Stimulated activated CD8-positive, alpha-beta memory T cell treated with anti-CD3 and anti-CD28 coated beads, Interleukin-12 subunit alpha, Interleukin-12 subunit beta, amount 100 ng/mL, for 4 hours (primary cell): ENCODE measurements around the gene PSMD1.
"Not testable (repeated sequence)": the region's sequence is repeated elsewhere in the genome, so short reads cannot be mapped to it uniquely, and the experiment has no call there.

ENCODE experiments used
- DNase-seq: peaks from one replicate; pipeline ENCODE4 v3.0.0-alpha.2; 2020; ENCODE audit warnings: low read depth

Gene PSMD1

DNA sequence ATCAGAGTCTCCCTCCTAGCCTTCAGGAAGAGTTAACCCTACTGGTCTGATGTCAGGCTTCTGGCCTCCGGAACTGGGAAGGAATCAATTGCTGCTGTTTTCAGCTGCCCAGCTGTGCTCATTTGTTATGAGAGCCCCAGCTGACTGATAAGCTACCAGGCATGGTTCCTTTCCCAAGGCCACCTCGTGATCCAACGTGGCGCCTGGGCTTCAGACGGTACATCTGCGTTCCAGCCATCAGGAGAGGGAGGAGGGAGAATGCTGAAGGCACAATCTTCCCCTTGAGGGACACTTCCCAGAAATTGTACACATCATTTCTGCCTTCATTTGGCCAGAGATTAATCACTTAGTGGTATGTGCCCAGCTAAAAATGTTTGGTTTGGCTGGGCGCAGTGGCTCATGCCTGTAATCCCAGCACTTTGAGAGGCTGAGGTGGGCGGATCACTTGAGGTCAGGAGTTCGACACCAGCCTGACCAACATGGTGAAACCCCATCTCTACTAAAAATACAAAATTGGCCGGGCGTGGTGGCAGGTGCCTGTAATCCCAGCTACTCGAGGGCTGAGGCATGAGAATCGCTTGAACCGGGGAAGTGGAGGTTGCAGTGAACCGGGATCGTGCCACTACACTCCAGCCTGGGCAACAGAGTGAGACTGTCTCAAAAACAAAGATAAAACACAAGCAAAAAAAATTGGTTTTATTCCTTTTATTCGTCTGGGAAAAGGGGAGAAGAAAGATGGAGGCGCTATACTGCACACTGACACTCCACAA is 131.3 kb downstream of the PSMD1 start:
- no peak for DNase-seq

DNA sequence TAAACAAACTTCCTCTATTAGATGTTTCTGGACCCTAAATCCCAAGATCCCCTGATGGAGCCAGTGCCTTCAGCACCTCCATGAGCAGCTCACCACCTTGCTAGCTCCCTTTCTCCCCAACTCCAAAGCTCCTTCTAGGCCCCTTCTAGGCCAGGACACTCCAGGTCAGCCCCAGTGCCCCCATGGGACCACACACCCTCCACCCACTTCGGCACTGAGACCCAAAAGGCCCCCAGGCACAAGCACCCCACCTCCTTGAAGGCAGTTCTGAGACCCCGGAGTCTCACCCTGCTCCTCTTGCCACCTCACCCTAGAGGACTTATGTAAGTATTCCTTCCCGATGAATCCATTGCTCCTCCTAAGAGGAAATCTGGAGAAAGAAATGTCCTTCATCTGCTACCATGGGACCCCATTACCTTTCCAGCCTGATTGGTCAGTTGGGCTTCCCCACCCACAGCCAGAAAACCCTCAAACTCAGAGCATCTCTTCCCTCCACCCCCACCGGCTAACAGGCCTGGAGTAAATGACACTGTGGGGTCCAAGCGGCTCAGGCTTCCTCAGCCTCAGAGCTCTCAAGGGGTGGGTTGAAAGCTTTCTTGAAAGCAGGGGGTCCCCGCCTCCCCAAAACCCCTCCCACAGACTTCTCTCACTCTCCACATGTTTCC is 132.0 kb downstream of the PSMD1 start:
- no peak for DNase-seq

DNA sequence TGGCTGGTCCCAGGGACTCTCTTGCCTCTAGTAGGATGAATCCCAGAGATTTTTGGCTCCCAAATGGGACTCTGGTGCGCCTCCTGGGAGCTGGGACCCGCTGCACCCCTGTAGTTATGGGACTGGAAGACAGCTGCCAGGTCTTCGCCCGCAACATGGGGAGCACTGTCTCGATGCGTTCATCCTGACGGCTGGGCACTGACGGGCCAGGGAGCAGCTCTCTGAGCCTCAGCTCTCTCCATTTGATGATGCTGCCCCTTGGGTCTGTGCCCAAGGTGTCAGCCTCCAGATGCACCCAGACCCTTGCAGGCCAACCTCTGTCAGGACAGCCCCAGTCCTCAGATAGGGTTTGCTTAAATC is 132.5 kb downstream of the PSMD1 start:
- no peak for DNase-seq

DNA sequence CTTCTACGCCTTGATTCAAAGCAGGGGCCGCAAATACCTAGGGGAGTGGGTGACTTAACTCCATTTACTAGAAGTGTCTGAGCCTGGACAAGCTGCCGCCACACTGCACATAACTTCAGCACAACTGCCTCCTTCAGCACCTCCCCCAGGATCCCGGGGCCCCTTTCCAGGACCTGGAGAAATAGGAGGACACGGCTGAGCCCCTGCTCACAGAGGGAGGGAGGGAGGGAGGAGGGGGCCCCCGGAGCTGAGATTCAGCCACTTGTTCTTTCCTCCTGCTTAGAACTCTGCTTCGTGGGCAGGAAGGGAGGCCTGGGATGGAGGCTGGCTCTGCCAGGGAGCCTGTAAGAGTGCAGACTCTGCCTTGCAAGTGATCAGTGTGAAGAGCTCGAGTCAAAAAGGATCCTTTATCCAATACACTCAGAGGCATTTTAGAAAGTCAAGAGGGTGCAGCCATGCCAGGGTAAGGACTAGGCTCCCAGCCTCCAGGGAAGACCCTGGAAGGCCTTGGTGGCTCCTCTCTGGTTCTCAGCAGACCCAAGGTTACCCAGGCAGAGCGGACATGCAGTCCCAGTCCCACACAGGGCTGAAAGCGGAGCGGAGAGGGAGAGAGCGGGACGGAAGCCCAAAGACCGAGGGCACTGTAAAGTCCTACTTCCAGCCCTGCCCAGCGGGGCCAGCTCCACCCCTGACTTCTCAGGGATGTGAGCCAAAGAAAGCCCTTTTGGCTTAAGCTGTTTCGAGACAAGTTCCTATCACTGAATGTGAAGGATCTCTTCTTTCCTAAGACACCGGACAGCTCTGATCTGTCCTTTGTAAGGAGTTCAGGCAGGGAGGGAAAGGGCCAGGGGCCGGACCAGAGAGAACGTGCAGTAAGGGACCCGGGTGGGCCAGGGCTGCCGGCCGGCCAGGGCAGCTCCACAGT is 133.2 kb downstream of the PSMD1 start:
- DNase-seq, result no peak

DNA sequence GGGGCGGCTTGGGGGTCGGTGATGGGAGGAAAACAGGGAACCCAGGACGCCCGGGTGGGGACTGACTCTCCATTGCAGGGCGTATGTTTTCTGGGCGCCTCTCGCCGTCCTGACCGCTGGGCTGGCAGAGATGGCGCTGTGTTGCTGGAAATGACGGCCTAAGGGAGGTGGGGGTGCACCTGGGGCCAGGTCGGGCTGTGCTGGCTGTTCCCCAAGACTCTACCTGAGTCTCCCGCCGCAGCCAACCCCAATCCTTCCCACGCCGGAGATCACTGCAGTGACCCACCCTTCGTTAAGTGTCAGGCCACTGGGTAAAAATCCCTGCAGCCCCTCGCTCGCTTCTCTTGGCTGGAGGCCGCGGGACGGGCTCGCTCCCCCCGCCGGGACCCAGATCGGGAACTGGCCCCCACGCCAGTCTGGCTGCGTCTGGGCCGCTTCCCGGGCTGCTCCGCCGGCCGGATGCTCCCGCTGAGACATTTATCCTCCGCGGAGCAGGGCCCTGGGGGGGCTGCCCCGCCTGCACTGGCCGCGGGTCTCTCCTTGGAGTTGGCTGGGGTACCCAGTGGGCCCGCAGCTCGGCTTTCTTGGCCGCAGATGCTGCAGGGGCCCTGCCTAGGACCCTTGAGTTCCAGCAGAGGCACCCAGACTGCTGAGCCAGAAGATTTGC is 134.0 kb downstream of the PSMD1 start:
- no peak for DNase-seq

GRCh38 chr2:231191896-231192872 is 135.5 kb downstream of the PSMD1 start:
- DNase-seq, result no peak

GRCh38 chr2:231193216-231193615 is 136.5 kb downstream of the PSMD1 start:
- no peak for DNase-seq

DNA sequence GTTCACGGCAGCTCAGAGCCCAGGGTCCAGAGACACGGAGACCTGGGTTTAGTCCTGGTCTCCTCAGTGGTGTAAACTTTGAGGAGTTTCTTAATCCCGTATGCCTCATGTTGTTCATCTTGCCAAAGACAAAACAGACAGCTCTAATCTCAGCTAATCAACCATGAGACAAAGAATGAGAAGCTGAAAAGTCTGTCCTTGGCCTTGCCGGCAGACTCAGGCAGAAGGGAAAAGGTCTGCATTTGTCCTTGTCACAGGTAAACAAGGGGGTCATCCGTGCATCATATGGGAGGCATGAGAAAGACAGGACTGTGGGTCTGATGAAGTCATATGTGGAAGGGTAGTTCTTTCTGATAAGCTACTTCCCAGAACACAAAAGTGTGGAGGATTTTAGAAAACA is 139.9 kb downstream of the PSMD1 start:
- no peak for DNase-seq

DNA sequence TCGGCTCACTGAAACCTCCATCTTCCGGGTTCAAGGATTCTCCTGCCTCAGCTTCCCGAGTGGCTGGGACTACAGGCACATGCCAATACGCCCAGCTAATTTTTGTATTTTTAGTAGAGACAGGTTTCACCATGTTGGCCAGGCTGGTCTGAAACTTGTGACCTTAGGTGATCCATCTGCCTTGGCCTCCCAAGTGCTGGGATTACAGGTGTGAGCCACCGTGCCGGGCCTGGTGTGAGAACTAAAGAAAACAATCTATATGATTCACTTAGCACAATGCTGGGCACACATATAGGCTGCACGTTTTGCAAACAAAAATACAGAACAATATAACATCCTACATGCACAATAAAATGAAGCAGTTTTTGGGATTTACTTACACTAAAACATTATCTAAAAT is 140.5 kb downstream of the PSMD1 start:
- not testable (repeated sequence) for DNase-seq

DNA sequence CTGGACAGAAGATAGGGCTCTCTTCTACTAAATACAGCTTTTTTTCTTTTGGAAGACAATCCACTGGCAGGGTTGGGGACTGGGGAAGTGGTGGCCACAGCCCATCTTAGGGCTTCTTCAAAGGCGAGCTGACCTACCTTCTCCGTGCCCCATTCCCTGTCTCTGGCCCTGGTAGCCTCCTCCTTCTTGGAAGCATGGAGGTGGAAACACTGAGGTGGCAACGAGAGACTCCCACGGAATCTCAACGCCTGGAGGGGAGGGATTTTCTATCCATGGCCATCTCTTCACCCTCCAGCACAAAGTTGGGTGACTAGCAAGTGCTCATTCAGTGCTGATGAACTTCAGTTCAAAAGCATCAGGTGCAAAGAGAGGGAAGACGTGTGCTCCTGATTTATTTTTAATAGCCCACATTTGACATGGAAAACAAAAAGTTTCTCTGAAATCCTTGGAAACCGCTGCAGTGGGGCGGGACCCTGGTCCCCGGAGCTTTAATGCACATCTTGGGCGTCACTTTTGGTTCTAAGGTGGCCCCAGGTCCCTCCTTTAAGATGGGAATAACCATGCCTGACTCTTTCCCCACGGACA is 141.1 kb downstream of the PSMD1 start:
- DNase-seq, result no peak

DNA sequence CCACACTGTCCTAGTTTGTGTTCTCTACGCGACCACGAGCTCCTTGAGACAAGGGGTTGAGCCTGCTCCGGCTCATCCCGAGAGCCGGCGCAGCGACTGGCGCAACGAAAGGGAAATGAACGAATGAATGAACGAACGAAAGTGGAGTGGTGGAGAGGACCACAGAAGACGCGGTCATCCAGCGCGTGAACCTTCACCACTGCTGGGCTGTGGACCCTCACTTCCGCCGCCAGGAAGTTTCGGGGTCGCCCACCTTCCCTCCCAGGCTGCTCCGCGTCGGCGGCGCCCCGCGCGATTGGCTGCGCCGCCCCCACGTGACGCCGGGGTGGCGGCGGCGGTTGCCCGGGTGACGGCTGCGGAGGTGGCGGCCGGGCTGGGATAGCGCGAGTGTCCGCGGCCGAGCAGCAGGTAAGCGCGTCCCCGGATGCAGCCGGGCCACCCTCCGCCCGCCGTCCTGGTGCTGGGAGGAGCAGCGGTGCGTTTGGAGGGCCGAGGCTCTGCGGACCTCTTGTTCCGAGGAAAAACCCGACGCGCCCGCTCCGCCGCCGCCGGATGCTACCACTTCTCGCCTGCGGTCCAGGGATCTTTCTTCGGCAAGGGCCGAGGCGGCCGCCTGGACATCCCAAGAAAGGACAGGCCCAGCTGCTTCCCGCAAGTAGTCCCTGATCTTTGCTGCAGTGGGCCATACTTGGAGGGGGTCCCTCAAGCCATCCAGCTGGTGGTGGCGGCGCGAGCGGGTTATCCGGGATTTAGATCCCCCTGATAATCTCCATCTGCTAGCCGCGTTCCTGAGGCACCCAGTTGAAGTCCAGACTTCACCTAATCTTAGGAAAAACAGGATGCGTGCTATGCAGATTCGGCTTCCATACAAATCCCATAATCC is 141.9 kb downstream of the PSMD1 start, which contains the start of gene ARMC9:
Gene ARMC9, plus strand, starts transcription at position 341 of the 883 bp plus-strand sequence. CDS start 7,608 bp downstream, outside the sequence.
- peak; percentile 68 for DNase-seq

DNA sequence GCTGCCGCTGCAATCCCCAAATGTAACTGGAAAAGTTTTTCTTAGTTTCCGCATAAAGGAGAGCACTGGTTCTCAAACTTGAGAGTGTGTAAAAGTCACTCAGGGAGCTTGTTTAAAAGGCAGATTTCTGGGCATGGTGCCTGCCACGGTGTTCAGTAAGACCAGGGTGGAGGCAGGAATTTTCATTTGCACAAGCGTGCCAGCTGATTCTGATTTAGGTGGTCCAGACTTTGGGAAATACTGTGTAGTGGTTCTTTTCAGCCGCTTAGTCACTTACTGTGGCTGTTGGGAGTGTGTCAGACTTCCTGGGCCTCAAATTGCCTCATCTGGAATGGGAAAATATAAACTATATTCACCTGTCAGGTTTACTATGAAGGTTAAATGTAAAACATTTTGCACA is 142.6 kb downstream of the PSMD1 start:
- DNase-seq, result no peak

DNA sequence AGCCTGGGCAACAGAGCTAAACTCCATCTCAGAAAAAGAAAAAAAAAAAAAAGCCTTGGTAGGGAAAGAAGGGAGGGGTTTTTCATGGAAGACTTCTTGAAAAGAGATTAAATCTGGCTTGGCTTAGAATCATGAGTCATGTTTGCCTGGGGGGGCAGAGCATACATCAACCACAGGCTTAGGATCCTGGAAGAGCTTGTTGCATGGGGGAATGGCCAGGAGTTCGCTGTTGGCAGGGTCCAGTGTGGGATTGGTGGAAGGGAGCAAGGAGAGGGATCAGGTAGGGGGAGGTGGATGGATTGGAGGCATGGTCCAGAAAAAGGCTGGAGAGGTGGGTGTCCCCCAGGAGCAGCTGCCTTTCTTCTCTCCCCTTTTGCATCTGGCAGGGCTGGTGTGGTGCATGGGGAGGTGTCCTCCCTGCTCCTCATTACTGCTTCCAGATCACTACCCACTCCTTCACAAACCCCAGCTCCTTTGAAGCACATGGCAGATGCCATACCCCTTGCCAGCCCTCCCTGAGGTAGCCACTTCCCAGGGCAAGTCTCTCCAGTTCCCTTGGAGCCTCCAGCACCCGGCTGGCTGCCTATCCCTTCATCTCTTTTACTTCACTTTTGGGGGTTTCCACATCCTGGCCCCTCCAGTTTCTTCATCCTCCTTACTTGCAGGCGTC is 144.3 kb downstream of the PSMD1 start:
- no peak for DNase-seq

GRCh38 chr2:231201475-231201814 is 144.8 kb downstream of the PSMD1 start:
- no peak for DNase-seq

DNA sequence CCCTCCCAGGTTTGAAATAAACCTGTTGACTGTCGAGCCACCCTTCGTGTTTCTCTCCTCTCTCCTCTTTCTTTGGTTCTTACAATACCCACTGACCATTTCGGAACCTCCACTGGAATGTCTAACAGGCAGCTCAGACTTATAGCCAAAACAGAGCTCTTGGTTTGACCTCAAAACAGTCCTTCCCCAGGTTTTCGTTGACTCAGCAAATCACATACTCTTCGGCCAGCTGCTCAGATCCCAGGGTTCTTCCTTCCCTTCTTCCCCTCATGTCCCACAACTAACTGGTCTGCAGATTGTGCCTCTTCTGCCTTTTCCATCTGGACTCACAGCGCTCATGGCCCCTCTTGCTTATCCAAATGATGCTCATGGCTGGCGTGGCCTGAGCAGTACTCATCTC is 146.4 kb downstream of the PSMD1 start:
- no peak for DNase-seq

DNA sequence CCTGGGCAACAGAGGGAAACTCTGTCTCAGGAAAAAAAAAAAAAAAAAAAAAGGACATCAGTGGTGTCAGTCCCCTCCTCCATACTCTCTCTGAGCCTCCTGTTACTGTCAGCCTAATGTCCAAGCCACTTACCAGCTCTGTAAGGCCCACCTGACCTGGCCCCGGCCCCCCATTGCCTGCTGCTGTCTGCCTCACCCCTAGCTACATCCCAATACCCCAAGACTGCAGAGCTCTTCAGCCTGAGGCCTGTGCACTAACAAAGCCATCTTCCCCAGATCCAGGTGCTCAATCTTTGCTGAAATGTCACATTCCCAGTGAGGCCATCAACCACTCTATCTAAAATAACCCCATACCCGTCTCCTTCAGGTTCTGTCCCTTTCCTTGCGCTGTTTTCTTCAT is 147.5 kb downstream of the PSMD1 start:
- no peak for DNase-seq

GRCh38 chr2:231204581-231204980 is 147.9 kb downstream of the PSMD1 start:
- DNase-seq, result no peak

GRCh38 chr2:231207734-231208133 is 151.1 kb downstream of the PSMD1 start:
- no peak for DNase-seq

DNA sequence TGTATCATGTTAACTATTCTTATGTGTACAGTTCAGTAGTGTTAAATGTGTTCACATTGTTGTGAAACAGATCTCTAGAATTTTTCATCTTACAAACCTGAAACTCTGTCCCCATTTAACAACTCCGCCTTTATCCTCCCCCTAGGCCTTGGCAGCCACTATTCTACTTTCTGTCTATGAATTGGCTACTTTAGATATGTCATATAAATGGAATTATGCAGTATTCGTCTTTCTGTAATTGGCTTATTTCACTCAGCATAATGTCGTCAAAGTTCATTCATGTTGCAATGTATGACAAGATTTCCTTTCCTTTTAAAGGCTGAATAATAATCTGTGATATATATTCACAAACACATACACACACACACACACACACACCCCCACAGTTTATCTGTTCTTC is 154.1 kb downstream of the PSMD1 start:
- no peak for DNase-seq
